Measurements from ENCODE around the gene KIAA0040. TPM values are rescaled to one million over a fixed set of nuclear protein-coding genes. Genes with fewer than 3 reads are reported as not detected.

Gene KIAA0040
- total RNA-seq, 1 experiment from 2014 or later, result 32.4 TPM

DNA sequence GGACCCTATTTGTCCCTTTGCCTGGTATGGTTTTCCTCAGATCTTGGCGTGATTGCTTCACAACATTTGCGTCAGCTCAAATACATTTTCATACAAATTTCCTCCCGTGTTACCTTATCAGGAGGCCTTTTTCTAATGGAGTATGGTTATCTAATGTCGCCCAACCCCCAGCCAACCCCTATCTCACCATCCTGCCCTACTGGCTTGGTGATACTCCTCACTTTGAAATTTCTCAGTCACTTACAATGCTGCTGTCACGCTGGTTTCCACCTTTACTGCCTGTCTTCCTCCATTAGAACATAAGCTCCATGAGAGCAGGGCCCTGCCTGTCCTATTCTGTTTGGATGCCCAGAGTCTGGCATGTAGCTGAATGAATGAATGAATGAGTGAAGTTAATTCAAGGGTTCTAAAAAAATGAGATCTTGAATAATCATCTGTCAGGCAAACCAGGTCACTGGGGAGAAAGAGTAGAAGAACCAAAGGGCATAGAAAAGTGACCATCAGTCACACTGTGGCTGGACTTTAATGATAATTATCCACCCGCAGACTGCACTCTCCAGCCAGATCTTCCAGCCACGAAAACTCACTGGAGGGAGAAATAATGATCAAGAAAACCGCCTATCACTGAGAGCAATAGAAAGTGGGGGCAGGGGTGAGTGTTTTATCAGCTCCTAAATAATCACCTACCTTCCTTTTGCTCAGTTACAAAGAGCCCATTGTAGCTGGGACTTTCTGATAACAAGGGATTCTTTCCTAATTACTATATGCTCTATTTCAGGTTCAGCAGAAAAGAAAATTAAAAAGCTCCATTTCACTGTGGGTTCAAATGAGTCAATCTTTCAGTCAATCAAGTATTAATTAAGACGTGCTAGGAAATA is 21.3 kb downstream of the KIAA0040 start:
- RAD21 ChIA-PET (ENCODE audit: low non-redundant PET in 1 of 2, low total read pairs in 2 of 2, uncharacterized antibody in 2 of 2, unreplicated experiment in 2 of 2), result no interaction called here
- intact Hi-C loops (cut with micrococcal nuclease), result no loop called here
- H3K4me1 ChIP-seq (ENCODE audit: control insufficient read depth in 1 of 2, insufficient read depth in 2 of 2, low read length in 2 of 2), result peaks cover 50 to 65% of the 10 kb centered on the region in 2 experiments
- no peak overlapping the region for H2AFZ ChIP-seq (ENCODE audit: low read depth, low read length, poor library complexity, severe bottlenecking)
- no peaks in the 10 kb centered on the region for H3K9me3 ChIP-seq (ENCODE audit: control insufficient read depth in 1 of 2, insufficient read depth in 1 of 2, low read depth in 1 of 2, low read length in 2 of 2)
- H3K4me3 ChIP-seq (replicated peaks in 1 of 2; ENCODE audit: low read depth in 1 of 2, low read length in 2 of 2), result no peak overlapping the region
- DNase-seq (ENCODE audit: low read depth, low spot score), result no peak
- CTCF ChIA-PET, result interaction anchor here (1.1 to 1.9 kb wide), 2 partner anchors 16 kb away, joined by 4 to 12 read pairs; no protein-coding TSS in a partner anchor
- no peaks in the 10 kb centered on the region for H3K27me3 ChIP-seq (ENCODE audit: insufficient read depth, low read length)
- no peaks in the 10 kb centered on the region for H3K9me2 ChIP-seq (ENCODE audit: insufficient read depth)
- no peak for ATAC-seq
- peaks cover 5% of the 10 kb centered on the region; the same call in 1 of the 2 replicates for H3K79me2 ChIP-seq (ENCODE audit: insufficient read depth, low read length)
- 0 out of 2 replicates have a peak overlapping the region, but pooled peaks have one; percentile 79 for H3K4me2 ChIP-seq (ENCODE audit: low read length)
- peak overlapping the region; percentile 89 for H3K27ac ChIP-seq (ENCODE audit: low read depth, low read length)
- POLR2A ChIA-PET, result interaction anchor here (1.5 to 2.3 kb wide), 2 partner anchors 12 to 21 kb away, joined by 5 to 9 read pairs; partner anchors contain the start of gene KIAA0040
- H3K36me3 ChIP-seq (ENCODE audit: control insufficient read depth in 1 of 2, insufficient read depth in 2 of 2, low read length in 2 of 2), result peaks cover 0 to 1% of the 10 kb centered on the region in 2 experiments; a peak in 1 of 4 replicates
- TF ChIP-seq JUND (IDR thresholded peaks at IDR 0.05), result peak; percentile 19; the same call in 1 of the 2 replicates
- TF ChIP-seq SP1 (IDR thresholded peaks at IDR 0.05; ENCODE audit: low read depth), result peak; percentile 30; the same call in 1 of the 2 replicates
- TF ChIP-seq CBX3 (IDR thresholded peaks at IDR 0.05; ENCODE audit: low read depth), result 0 out of 2 replicates have a peak, but pooled peaks have one; percentile 15
- no peak for TF ChIP-seq EZH2phosphoT487 (IDR thresholded peaks at IDR 0.05; ENCODE audit: borderline replicate concordance)
- no TSS peak for BruUV-seq (replicated peaks)
- no peak overlapping the region for H3K9ac ChIP-seq (ENCODE audit: low read length)
- no peaks in the 10 kb centered on the region for H4K20me1 ChIP-seq (ENCODE audit: insufficient read depth)

DNA sequence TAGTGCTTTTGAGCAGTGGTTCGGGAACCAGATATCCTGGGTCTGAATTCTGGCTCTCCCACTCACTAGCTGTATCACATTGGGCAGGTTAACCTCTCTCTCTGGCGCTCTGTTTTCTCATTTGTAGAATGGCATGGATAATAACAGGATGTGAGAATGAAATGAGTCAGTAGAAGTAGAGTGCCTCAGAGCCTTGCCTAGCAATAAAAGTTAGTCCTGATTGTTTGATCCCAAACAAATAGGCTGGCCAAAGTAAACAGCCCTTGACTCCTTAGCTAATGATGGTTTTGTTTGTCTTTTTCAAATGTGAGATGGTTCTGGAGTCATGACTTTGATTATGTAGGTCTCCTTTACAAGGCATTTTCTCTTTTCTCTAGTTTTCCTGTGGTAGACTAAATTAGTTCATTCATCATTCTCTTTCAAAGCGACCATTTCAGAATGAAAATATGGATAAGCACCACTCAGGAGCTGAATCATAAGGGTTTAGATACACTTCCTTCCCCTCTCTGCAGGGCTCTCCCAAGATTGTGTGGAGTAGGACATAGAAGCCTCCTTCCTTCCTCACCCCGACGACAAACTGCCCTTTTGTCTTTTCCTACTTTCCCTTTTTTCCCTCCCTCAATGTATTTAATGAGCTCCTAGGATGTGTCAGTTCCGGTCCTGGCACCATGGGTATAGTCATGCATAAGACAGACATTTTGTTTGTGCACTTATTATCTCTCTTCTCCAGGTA is 23.1 kb downstream of the KIAA0040 start:
- Histone ChIP-seq H3K9me2 (ENCODE audit: insufficient read depth) (no peaks in the 10 kb centered on the region), H3K4me1 (ENCODE audit: control insufficient read depth in 1 of 2, insufficient read depth in 2 of 2, low read length in 2 of 2) (peaks cover 44 to 61% of the 10 kb centered on the region in 2 experiments), H2AFZ (ENCODE audit: low read depth, low read length, poor library complexity, severe bottlenecking) (no peak overlapping the region), H3K36me3 (ENCODE audit: control insufficient read depth in 1 of 2, insufficient read depth in 2 of 2, low read length in 2 of 2) (peaks cover 5 to 11% of the 10 kb centered on the region in 2 experiments; a peak in 2 of 4 replicates), H4K20me1 (ENCODE audit: insufficient read depth) (no peaks in the 10 kb centered on the region), H3K79me2 (ENCODE audit: insufficient read depth, low read length) (peaks cover 5% of the 10 kb centered on the region; the same call in 1 of the 2 replicates), H3K9ac (ENCODE audit: low read length) (peak overlapping the region; percentile 40), H3K4me2 (ENCODE audit: low read length) (peak overlapping the region; percentile 79), H3K27ac (ENCODE audit: low read depth, low read length) (peak overlapping the region; percentile 89), H3K9me3 (ENCODE audit: control insufficient read depth in 1 of 2, insufficient read depth in 1 of 2, low read depth in 1 of 2, low read length in 2 of 2) (no peaks in the 10 kb centered on the region), H3K27me3 (ENCODE audit: insufficient read depth, low read length) (no peaks in the 10 kb centered on the region), H3K4me3 (replicated peaks in 1 of 2; ENCODE audit: low read depth in 1 of 2, low read length in 2 of 2) (peak overlapping the region in 1 of 2 experiments; percentile 38; a peak in 2 of 4 replicates)
- DNase-seq (ENCODE audit: low read depth, low spot score) (peak; percentile 81), ATAC-seq (peak; percentile 80)
- ChIA-PET RAD21 (ENCODE audit: low non-redundant PET in 1 of 2, low total read pairs in 2 of 2, uncharacterized antibody in 2 of 2, unreplicated experiment in 2 of 2) (interaction anchor here in 1 of 2 experiments (1.6 kb wide), 1 partner anchor 18 kb away, joined by 3 read pairs; no protein-coding TSS in a partner anchor), POLR2A (interaction anchor here (0.6 to 2.3 kb wide), 10 partner anchors 11 to 137 kb away, joined by 3 to 9 read pairs (median 3); partner anchors contain the start of gene KIAA0040), CTCF (interaction anchor here (0.9 to 2.8 kb wide), 9 partner anchors 11 to 150 kb away, joined by 3 to 12 read pairs (median 3); partner anchors contain the start of gene KIAA0040)
- intact Hi-C loops (cut with micrococcal nuclease), result no loop called here
- no TSS peak for BruUV-seq (replicated peaks)
- peak; percentile 92 for TF ChIP-seq CBX3 (IDR thresholded peaks at IDR 0.05; ENCODE audit: low read depth)
- 0 out of 2 replicates have a peak, but pooled peaks have one; percentile 54 for TF ChIP-seq SRF (IDR thresholded peaks at IDR 0.05; ENCODE audit: low read depth)
- peak; percentile 94 for TF ChIP-seq JUND (IDR thresholded peaks at IDR 0.05)
- peak; percentile 95 for TF ChIP-seq SP1 (IDR thresholded peaks at IDR 0.05; ENCODE audit: low read depth)
- TF ChIP-seq FOSL1 (IDR thresholded peaks at IDR 0.05; ENCODE audit: low read depth), result peak; percentile 93
- peak; percentile 74 for TF ChIP-seq POLR2AphosphoS5 (IDR thresholded peaks at IDR 0.05; ENCODE audit: low read depth, low read length)
- TF ChIP-seq EZH2phosphoT487 (IDR thresholded peaks at IDR 0.05; ENCODE audit: borderline replicate concordance), result no peak
- no peak for TF ChIP-seq ELF1 (IDR thresholded peaks at IDR 0.05; ENCODE audit: borderline replicate concordance, low read depth)
- TF ChIP-seq EZH2 (IDR thresholded peaks at IDR 0.05), result no peak
- TF ChIP-seq EGR1 (IDR thresholded peaks at IDR 0.05; ENCODE audit: low read depth), result 0 out of 2 replicates have a peak, but pooled peaks have one; percentile 36
- no peak for TF ChIP-seq TCF7L2 (IDR thresholded peaks at IDR 0.05; ENCODE audit: borderline replicate concordance, extremely low read depth, insufficient read depth, insufficient read length)
- peak; percentile 81 for TF ChIP-seq SIN3A (IDR thresholded peaks at IDR 0.05; ENCODE audit: low read depth)
- TF ChIP-seq, protein P1, sequence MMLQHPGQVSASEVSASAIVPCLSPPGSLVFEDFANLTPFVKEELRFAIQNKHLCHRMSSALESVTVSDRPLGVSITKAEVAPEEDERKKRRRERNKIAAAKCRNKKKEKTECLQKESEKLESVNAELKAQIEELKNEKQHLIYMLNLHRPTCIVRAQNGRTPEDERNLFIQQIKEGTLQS (IDR thresholded peaks at IDR 0.05), result 0 out of 2 replicates have a peak, but pooled peaks have one; percentile 21
- TF ChIP-seq, protein P2, sequence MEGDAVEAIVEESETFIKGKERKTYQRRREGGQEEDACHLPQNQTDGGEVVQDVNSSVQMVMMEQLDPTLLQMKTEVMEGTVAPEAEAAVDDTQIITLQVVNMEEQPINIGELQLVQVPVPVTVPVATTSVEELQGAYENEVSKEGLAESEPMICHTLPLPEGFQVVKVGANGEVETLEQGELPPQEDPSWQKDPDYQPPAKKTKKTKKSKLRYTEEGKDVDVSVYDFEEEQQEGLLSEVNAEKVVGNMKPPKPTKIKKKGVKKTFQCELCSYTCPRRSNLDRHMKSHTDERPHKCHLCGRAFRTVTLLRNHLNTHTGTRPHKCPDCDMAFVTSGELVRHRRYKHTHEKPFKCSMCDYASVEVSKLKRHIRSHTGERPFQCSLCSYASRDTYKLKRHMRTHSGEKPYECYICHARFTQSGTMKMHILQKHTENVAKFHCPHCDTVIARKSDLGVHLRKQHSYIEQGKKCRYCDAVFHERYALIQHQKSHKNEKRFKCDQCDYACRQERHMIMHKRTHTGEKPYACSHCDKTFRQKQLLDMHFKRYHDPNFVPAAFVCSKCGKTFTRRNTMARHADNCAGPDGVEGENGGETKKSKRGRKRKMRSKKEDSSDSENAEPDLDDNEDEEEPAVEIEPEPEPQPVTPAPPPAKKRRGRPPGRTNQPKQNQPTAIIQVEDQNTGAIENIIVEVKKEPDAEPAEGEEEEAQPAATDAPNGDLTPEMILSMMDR (IDR thresholded peaks at IDR 0.05 in 2 of 3, conservative IDR thresholded peaks at IDR 0.05 in 1 of 3; ENCODE audit: borderline replicate concordance in 1 of 3, insufficient read depth in 1 of 3, low read depth in 2 of 3, low read length in 2 of 3), result no peak

All from HCT116 (cell line).